Heart right ventricle (tissue), 16 donors: Measurements from ENCODE around the gene R3HDM2. TPM values are rescaled to one million over a fixed set of nuclear protein-coding genes. Genes with fewer than 3 reads are reported as not detected.

Experiments
- ATAC-seq, 8 donors: fragments of 200-7000 bp; cut with Tn5 transposase; one replicate each; pipeline ENCODE4 v1.9.1; 2020; ENCODE audit warnings: mild to moderate bottlenecking in 8 of 8, moderate library complexity in 8 of 8, moderate number of reproducible peaks in 1 of 8
- DNase-seq, 2 donors: peaks; one replicate each; pipeline ENCODE4 v3.0.0-alpha.2; 2020
- H3K27ac ChIP-seq, 10 donors: fragments of 200-600 bp; sonication (generic) in 2 of 10; one replicate each; pipeline versions ENCODE4 v1.5.0 to v1.8.0; 2020 to 2022; ENCODE audit warnings: mild to moderate bottlenecking in 3 of 10
- H3K27me3 ChIP-seq, 7 donors: fragments of 200-600 bp; one replicate each; pipeline ENCODE4 v1.8.0; 2021 to 2022; ENCODE audit warnings: mild to moderate bottlenecking in 2 of 7
- H3K36me3 ChIP-seq, 9 donors: fragments of 200-600 bp; sonication (generic) in 1 of 9; one replicate each; pipeline versions ENCODE4 v1.5.0 to v1.8.0; 2020 to 2022; ENCODE audit warnings: mild to moderate bottlenecking in 2 of 9
- H3K4me1 ChIP-seq, 9 donors: fragments of 200-600 bp; sonication (generic) in 1 of 9; one replicate each; pipeline versions ENCODE4 v1.5.0 to v1.8.0; 2020 to 2022; ENCODE audit warnings: mild to moderate bottlenecking in 4 of 9
- H3K4me3 ChIP-seq, 10 donors: fragments of 200-600 bp; sonication (generic) in 2 of 10; one replicate each; pipeline versions ENCODE4 v1.5.0 to v1.8.0; 2020 to 2022; ENCODE audit warnings: mild to moderate bottlenecking in 7 of 10, moderate library complexity in 2 of 10
- H3K9me3 ChIP-seq, 11 donors: fragments of 200-600 bp in 10 of 11; sonication (generic) in 2 of 11; one replicate each; pipeline versions ENCODE4 v1.5.0 to v1.8.0; 2013 to 2022; ENCODE audit warnings: mild to moderate bottlenecking in 2 of 11, control low read depth in 1 of 11, moderate library complexity in 1 of 11
- CTCF ChIP-seq, 9 donors: fragments of 200-600 bp; sonication (generic) in 2 of 9; IDR thresholded peaks; one replicate each; pipeline versions ENCODE4 v1.5.0 to v1.8.0; 2021 to 2022; ENCODE audit warnings: antibody characterized with exemption in 9 of 9, mild to moderate bottlenecking in 5 of 9, moderate library complexity in 1 of 9
- WGBS, 2 donors: extraction: QIAGEN DNeasy Blood & Tissue Kit; methylation state at CpG; one replicate each; pipeline ENCODE4 v1.1.7; 2013; ENCODE audit warnings: inconsistent platforms in 1 of 2; 5-methylcytosine and 5-hydroxymethylcytosine counted together
- intact Hi-C, 10 donors: fragments of 100-400 bp; cut with DNase I; formaldehyde crosslinking; loops; one replicate each; pipeline versions ENCODE4 v1.11.1 to v1.14.2; 2022
- polyA plus RNA-seq, 2 donors: library from polyadenylated mRNA; stranded (reverse); fragments of 200-250 nt; gene quantifications; one replicate each; pipeline ENCODE4 v1.2.3, GENCODE V29; 2013
- total RNA-seq, 10 donors: library from RNA; stranded (reverse); fragmentation: NEBNext Ultra II Directional in 3 of 10; extraction: Animal tissue kit (Norgen Biotek cat#: 25700) in 3 of 10; gene quantifications; one replicate each; pipeline versions ENCODE4 v1.2.1 to v1.2.4, GENCODE V29; 2021 to 2023
- donor health status: Arrhythmogenic right ventricular cardiomyopathy.
- donor health status: ischemic (EF 13 %, LVEDD 7.1; RV severe dilation, severe dysfunction).
- donor health status: healthy with polysubstance abuse.
- donor health status: DM: no; HTN: yes; CAD: no.
- donor health status: DM: no; HTN: no; CAD: no.
- donor health status: ischemic (EF 25% LVEDD 6.9; RV normal size, moderate dysfunction).
- donor health status: ischemic (EF 25% LVEDD 5.7; RV mildly dilated, moderate dysfunction).
- donor health status: healthy.
- donor health status: DM: yes; HTN: yes; CAD: no.
- donor health status: Ischemic cardiomyopathy.
- donor health status: ischemic (EF 35%, LVEDD 5.7; RV mildly dilated, moderate dysfunction).
- donor health status: nonischemic (EF 11% LVEDD 7.7; RV severe dilation, severe dysfunction).
- donor health status: DM: yes; HTN: yes; CAD: no.
- donor health status: PGD.
- donor health status: ischemic (EF 29% LVEDD 5.4; RV normal size, mild dysfunction).
- donor health status: nonischemic (EF 23%, LVEDD 6.1; RV moderate dilation, normal function).

R3HDM2 gene
- total and polyA plus RNA-seq, 12 donors, result 15.5 to 107 (median 73.9) TPM

GRCh38 chr12:57452181-57452936 is 21.5 kb upstream of the R3HDM2 start:
- intact Hi-C loops, result loop anchor here in 9 of 10 donors (2.0 to 10.0 kb wide), 9 partner anchors 22 to 190 kb away; partner anchors contain the start of gene R3HDM2 (in 2 of the 9)
- Histone ChIP-seq H3K9me3 (no peaks in the 10 kb centered on the region), H3K4me3 (peak overlapping the region in 3 of 10 donors; percentile 8 to 10 (median 10)), H3K36me3 (no peaks in the 10 kb centered on the region), H3K4me1 (peaks cover 0 to 26% (median 9%) of the 10 kb centered on the region in 9 donors), H3K27me3 (no peaks in the 10 kb centered on the region), H3K27ac (peak overlapping the region; percentile 38 to 95 (median 84))
- DNase-seq, result peak; percentile 42 to 75
- 4 to 11% methylated on average over 9 of the region's 9 CpGs for whole genome bisulfite sequencing, 2 donors
- peak; percentile 84 to 93 (median 90) for ATAC-seq
- no peak for TF ChIP-seq CTCF (IDR thresholded peaks at IDR 0.05)

- WGBS, 2 donors, result 79 to 89% methylated on average over 6 of the region's 6 CpGs
- intact Hi-C loops, result loop anchor here in 5 of 10 donors (5.0 to 10.0 kb wide), 4 partner anchors 139 to 189 kb away; no protein-coding TSS in a partner anchor
Observed at GRCh38 chr12:57451233-57451778, 20.5 kb upstream of the R3HDM2 start.

GRCh38 chr12:57450057-57450456 is 19.2 kb upstream of the R3HDM2 start:
- Histone ChIP-seq H3K4me1 (peaks cover 0 to 23% (median 9%) of the 10 kb centered on the region in 9 donors), H3K4me3 (no peak overlapping the region), H3K9me3 (no peaks in the 10 kb centered on the region), H3K27ac (no peak overlapping the region), H3K36me3 (no peaks in the 10 kb centered on the region), H3K27me3 (no peaks in the 10 kb centered on the region)
- DNase-seq (no peak), ATAC-seq (no peak)
- 79 to 97% methylated on average over 3 of the region's 3 CpGs for WGBS, 2 donors
- intact Hi-C loops, result loop anchor here in 5 of 10 donors (5.0 to 10.0 kb wide), 4 partner anchors 138 to 188 kb away; no protein-coding TSS in a partner anchor
- TF ChIP-seq CTCF (IDR thresholded peaks at IDR 0.05), result no peak

More at GRCh38 chr12:57451233-57451778, 20.5 kb upstream of the R3HDM2 start:
- peak overlapping the region in 8 of 10 donors; percentile 41 to 95 (median 86) for H3K27ac ChIP-seq
- H3K36me3 ChIP-seq, result no peaks in the 10 kb centered on the region
- H3K27me3 ChIP-seq, result no peaks in the 10 kb centered on the region
- DNase-seq, result no peak
- ATAC-seq, result no peak
- no peak for TF ChIP-seq CTCF (IDR thresholded peaks at IDR 0.05)
- no peaks in the 10 kb centered on the region for H3K9me3 ChIP-seq
- H3K4me3 ChIP-seq, result no peak overlapping the region
- H3K4me1 ChIP-seq, result peaks cover 0 to 26% (median 9%) of the 10 kb centered on the region in 9 donors

- no peaks in the 10 kb centered on the region for H3K27me3 ChIP-seq
- intact Hi-C loops, result no loop called here
- TF ChIP-seq CTCF (IDR thresholded peaks at IDR 0.05), result no peak
- no peaks in the 10 kb centered on the region for H3K36me3 ChIP-seq
- no peak overlapping the region for H3K4me3 ChIP-seq
- no peak for ATAC-seq
- no peak overlapping the region for H3K27ac ChIP-seq
- WGBS, 2 donors, result 97 to 98% methylated on average over 7 of the region's 7 CpGs
- no peaks in the 10 kb centered on the region for H3K9me3 ChIP-seq
- H3K4me1 ChIP-seq, result peaks cover 0 to 23% (median 9%) of the 10 kb centered on the region in 9 donors
- DNase-seq, result no peak
Observed at GRCh38 chr12:57449375-57449774, 18.5 kb upstream of the R3HDM2 start.
